Kidney epithelial cell (primary cell): ENCODE data around the gene SKP2. TPM values are rescaled to one million over a fixed set of nuclear protein-coding genes. Genes with fewer than 3 reads are reported as not detected.
A peak's percentile ranks its signal among the peaks of the same experiment; 100 is the strongest.

Experiments used
- DNase-seq: peaks from one replicate; pipeline ENCODE4 v3.0.0-alpha.2; 2010; ENCODE audit warnings: low read depth
- H3K27me3 ChIP-seq: 2 replicates; pipeline ENCODE4 v1.6.0; 2011; ENCODE audit warnings: low read length; ENCODE audit not compliant: control insufficient read depth, insufficient read depth
- H3K36me3 ChIP-seq: 2 replicates; pipeline ENCODE4 v1.5.1; 2011; ENCODE audit warnings: low read length; ENCODE audit not compliant: control insufficient read depth, insufficient read depth
- H3K4me3 ChIP-seq: 2 replicates; pipeline ENCODE4 v1.5.1; 2011; ENCODE audit warnings: low read depth, mild to moderate bottlenecking, control low read depth, low read length
- total RNA-seq: library from RNA; depleted of rRNA; stranded (reverse); fragments of >200 nt; gene quantifications from 2 replicates; pipeline ENCODE4 v1.2.3, GENCODE V29; 2015
- TF ChIP-seq, protein P1 (sequence below): IDR thresholded peaks from 2 replicates; pipeline ENCODE4 v1.5.1; 2011; ENCODE audit warnings: mild to moderate bottlenecking, moderate library complexity, low read length, control low read depth, inconsistent platforms; ENCODE audit not compliant: insufficient read depth, poor library complexity, severe bottlenecking

The SKP2 gene
- total RNA-seq, 1 donor from 2014 or later, result 9.9 TPM

GRCh38 chr5:36173426-36173825, 21.5 kb downstream of the SKP2 start:
- Histone ChIP-seq H3K36me3 (peaks cover 1% of the 10 kb centered on the region), H3K27me3 (no peaks in the 10 kb centered on the region), H3K4me3 (no peak overlapping the region)
- DNase-seq, result no peak
- TF ChIP-seq, protein P1, sequence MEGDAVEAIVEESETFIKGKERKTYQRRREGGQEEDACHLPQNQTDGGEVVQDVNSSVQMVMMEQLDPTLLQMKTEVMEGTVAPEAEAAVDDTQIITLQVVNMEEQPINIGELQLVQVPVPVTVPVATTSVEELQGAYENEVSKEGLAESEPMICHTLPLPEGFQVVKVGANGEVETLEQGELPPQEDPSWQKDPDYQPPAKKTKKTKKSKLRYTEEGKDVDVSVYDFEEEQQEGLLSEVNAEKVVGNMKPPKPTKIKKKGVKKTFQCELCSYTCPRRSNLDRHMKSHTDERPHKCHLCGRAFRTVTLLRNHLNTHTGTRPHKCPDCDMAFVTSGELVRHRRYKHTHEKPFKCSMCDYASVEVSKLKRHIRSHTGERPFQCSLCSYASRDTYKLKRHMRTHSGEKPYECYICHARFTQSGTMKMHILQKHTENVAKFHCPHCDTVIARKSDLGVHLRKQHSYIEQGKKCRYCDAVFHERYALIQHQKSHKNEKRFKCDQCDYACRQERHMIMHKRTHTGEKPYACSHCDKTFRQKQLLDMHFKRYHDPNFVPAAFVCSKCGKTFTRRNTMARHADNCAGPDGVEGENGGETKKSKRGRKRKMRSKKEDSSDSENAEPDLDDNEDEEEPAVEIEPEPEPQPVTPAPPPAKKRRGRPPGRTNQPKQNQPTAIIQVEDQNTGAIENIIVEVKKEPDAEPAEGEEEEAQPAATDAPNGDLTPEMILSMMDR, result no peak

DNA sequence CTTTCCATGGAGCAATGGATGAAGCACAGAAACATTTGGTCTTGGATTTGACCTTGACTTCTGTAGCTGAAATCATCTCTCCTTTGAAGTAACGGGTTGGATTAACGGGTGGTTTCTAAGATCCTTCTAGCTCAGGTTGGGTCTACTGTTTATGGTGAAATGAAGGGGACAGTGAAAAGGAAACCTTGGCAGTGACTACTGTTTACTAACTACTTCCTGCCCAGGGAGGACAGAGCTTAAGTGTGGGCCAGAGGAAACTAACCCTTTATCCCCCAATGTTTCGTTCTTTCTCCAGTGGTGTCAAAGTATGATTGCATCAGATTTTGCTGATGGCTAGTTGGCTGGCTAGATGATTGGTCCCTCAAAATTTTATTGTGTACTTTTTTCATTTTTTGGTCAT, 22.2 kb downstream of the SKP2 start:
- H3K4me3 ChIP-seq, result no peak overlapping the region
- H3K36me3 ChIP-seq, result peaks cover 1% of the 10 kb centered on the region
- TF ChIP-seq, protein P1, result no peak
- no peaks in the 10 kb centered on the region for H3K27me3 ChIP-seq
- DNase-seq, result no peak

- H3K4me3 ChIP-seq, result no peak overlapping the region
- no peak for DNase-seq
- H3K36me3 ChIP-seq, result peaks cover 1% of the 10 kb centered on the region
- TF ChIP-seq, protein P1, result no peak
- H3K27me3 ChIP-seq, result no peaks in the 10 kb centered on the region
Observed at GRCh38 chr5:36175043-36175442, 23.1 kb downstream of the SKP2 start.

DNA sequence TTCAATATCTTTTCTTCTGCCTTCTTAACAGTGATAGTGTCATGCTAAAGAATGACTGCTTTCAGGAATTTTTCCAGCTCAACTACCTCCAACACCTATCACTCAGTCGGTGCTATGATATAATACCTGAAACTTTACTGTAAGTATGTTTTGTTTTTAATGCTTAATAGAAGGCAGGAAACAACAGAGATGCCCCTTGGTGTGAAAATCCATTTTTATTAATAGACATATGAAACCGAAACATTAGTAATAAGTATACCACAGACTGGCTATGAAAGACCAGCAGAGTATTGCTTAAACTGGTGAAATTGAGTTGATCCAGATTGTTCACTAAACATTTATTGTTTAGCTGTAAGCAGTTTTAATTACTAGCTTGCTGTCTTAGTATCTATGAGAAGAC, 25.2 kb downstream of the SKP2 start:
- H3K27me3 ChIP-seq, result no peaks in the 10 kb centered on the region
- TF ChIP-seq, protein P1, result no peak
- no peak for DNase-seq
- H3K4me3 ChIP-seq, result no peak overlapping the region
- peaks cover 1% of the 10 kb centered on the region for H3K36me3 ChIP-seq

- Histone ChIP-seq H3K36me3 (peaks cover 1% of the 10 kb centered on the region), H3K27me3 (no peaks in the 10 kb centered on the region), H3K4me3 (no peak overlapping the region)
- TF ChIP-seq, protein P1, result peak; percentile 45
- DNase-seq, result peak; percentile 10
Observed at GRCh38 chr5:36177715-36178523, 26.0 kb downstream of the SKP2 start.

GRCh38 chr5:36178524-36178890, 26.6 kb downstream of the SKP2 start:
- no peak for DNase-seq
- TF ChIP-seq, protein P1, result no peak
- H3K4me3 ChIP-seq, result no peak overlapping the region
- H3K27me3 ChIP-seq, result no peaks in the 10 kb centered on the region
- H3K36me3 ChIP-seq, result peaks cover 1% of the 10 kb centered on the region
